Measurements from ENCODE around the gene SEMA5B.

SEMA5B gene

DNA sequence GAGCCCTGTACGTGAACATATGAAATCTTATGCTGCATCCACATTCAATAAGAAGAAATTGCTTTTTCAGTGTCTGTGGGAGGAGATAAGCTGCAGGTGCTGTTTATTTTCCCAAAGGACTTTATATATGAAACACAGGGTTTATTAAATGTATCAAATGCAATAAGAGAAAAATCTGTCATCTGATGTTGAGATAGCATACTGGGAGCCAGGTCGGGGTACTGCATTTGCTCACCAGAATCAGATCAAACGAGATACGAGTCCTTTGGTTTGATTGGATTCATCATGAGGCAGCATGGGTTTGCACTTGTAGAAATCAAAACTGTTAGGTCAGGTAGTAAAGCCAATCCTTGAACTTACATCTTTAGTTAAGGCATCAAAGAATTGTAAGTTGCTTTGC, 141.3 kb downstream of the SEMA5B start:
- DNase-seq = no peak

DNA sequence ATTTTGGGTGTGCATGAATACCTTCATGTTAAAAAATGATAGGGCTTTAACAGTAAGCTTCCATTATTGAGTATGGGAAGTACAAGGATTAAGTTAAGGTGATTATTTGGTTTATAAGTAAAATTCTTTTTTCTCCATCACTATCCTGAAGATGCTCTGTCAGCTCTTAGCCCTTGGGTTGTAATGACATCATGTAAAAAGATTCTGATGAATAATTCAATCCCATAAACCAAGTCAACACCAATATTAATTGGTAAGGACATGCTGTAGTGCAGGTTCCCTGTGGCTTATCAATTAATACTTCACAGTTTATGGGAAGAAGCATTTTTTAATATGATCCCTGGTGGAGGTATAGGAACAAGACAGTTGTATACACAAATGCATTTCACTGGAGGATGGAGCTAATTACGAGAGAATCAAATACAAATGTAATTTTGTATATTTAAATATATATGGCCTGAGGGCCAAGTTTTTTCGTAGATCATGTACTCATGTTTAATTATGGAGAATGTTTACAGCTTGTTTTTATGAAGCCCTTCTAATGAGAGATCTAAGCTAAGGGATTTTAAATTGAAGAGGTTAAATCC, 145.1 kb downstream of the SEMA5B start:
- no peak for DNase-seq

- no peak for DNase-seq
Measured at GRCh38 chr3:122880624-122881023, 146.9 kb downstream of the SEMA5B start.

DNA sequence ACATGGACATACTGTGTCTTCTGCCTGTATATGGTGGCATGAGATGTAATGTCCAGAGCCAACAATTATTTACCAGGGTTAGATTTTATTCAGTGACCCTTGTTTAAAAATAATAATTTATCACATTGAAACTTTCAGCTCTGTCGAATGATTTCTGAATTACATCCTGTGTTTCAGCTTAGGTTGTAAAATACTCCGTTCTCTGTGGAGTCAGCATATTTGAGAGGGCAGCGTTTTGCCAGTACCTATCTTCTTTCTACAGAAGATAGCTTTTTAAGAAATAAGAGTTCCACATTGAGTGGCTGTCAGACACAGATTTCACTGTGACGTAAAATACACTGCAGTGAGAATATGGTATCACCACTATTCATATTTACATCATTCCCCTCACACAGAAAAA, 147.4 kb downstream of the SEMA5B start:
- no peak for DNase-seq

- DNase-seq = no peak
Measured at GRCh38 chr3:122875547-122876127, 151.9 kb downstream of the SEMA5B start.

- no peak for DNase-seq
Measured at GRCh38 chr3:122873741-122874515, 153.6 kb downstream of the SEMA5B start.

DNA sequence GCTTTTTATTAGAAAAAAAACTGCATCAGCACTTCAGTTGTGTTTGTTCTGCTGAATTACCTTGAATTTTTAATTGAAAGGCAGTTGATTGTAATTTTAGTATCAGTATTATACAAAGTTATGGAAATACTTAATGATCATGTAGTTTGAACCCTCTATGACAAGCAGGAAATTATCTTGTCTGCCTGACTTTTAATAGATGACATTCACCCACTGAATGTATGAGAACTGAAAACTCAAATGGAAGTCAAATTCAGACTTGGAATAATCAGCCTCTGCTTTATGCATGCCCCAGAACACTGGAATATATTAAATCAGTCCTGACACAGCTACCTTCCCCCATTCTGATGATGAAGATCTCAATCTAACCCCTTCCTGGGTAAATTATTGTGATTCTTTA, 159.2 kb downstream of the SEMA5B start:
- DNase-seq = no peak

GRCh38 chr3:122864498-122864897, 163.1 kb downstream of the SEMA5B start:
- DNase-seq = no peak

DNA sequence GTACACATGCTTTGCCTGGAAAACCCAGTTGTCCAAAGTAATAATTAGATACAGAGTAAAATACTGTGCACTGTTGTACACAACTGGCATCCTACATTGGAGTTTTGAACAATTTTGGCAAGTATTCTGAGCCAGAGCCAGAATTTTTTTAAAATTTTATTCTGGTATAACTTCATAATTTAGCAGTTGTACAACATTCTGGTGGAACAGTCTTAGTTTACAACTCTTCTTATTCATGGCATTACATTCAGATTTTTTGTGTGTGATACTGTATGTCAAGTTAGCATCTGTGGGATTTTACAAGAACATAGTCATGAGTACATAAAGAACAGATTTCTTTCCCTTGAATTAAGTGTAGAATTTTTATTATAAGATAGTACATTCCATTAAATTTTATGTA, 165.2 kb downstream of the SEMA5B start:
- DNase-seq = no peak
